Measurements from ENCODE around the gene SLC9A3.
"Not testable (repeated sequence)": the region's sequence is repeated elsewhere in the genome, so short reads cannot be mapped to it uniquely, and the experiment has no call there.

SLC9A3 gene

DNA sequence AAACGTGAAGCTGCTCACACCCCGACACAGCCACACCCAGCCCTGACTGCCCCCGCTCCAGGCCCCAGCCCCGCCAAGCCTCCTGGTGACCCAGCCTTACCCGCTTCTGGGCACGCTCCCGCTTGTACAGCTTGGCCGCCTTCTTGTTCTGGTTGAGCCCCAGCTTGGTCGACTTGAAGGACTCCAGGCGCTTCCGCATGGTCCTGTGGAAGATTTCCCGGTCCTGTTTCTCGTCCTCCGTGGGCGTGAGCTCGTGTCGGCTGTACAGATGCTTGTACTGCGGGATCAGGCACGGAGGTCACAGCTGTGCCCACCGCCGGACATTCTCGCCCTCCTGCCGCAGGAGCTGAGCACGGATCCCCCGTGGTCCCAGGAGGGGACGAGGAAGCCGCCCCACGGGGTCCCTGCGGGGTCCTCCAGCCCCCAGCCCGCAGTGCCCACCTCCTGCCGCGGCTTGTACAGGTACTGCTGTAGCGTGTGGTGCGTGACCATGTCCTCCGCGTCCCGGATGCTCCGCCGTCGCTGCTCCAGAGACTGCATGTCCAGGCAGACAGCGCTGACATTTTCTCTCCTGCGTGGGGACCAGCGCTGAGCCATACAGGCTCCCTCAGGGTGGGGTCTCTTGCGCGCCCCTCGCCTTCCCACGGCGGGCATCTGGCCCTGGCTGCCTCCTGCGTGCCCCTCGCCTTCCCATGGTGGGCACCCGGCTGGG, 48.0 kb downstream of the SLC9A3 start:
- DNase-seq (ENCODE audit: low read depth in 2 of 2): no peak

DNA sequence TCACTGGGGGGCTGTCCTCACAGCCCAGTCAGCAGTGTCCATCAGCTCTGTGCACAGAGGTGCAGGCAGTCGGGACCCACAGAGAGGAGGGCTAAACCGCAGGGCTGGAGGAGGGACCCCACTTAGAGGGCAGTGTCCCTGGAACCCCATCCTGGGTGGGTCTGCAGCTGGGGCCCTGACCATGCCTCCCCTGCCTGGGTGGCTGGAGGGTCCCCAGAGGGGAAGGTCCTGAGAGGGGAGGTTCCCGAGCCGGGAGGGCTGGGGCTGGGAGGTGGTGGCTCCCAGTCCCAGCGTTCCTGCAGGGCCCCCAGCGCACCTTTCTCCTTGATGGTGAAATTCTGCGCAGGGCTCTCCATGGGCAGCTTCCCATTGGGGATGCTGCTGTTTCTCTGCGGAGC, 48.5 kb downstream of the SLC9A3 start:
- DNase-seq (ENCODE audit: low read depth in 2 of 2): no peak

DNA sequence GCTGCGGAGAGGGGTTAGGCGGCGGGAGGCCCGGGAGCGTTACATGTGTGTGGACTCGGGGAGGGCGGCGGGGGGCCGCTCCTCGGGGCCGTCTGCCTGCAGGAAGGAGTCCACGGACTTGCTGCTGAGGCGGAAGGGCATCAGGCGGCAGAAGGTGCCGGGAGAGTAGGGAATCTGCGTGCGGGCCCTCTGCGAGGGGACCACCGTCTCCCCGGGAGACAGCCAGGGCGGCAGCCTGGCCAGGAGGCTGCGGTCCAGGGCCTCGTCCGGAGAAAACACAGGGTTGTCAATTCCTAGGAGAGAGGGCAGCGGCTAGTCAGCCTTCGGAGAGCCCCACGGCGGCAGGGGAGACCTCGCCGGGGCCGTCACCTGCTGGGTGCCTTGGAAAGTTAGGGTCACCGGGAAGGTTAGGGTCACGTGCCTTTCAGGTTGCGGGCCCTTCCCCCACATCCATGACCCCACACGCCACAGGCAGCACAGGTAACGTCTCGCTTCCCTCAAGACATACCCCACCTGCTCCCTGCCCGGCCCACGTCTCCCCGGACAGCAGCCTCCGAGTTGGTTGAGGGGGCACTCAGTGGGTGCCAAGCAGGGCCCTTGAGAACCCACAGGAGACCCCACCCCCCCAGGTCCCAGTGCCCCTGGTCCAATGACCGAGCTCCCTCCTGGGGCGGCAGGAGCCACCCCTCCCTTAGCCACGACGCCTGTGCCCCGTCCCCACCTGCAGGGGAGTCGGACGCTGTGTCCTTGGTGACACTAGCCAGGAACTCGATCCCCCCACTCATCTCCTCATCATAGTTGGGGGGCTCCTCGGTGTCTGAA, 49.2 kb downstream of the SLC9A3 start:
- DNase-seq (ENCODE audit: low read depth in 2 of 2): no peak

DNA sequence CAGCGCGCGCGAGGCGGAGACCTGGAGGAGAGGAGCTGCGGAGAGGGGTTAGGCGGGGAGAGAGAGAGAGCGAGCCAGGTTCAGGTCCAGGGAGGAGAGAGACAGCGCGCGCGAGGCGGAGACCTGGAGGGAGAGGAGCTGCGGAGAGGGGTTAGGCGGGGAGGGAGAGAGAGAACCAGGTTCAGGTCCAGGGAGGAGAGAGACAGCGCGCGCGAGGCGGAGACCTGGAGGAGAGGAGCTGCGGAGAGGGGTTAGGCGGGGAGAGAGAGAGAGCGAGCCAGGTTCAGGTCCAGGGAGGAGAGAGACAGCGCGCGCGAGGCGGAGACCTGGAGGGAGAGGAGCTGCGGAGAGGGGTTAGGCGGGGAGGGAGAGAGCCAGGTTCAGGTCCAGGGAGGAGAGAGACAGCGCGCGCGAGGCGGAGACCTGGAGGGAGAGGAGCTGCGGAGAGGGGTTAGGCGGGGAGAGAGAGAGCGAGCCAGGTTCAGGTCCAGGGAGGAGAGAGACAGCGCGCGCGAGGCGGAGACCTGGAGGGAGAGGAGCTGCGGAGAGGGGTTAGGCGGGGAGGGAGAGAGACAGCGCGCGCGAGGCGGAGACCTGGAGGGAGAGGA, 49.9 kb downstream of the SLC9A3 start:
- DNase-seq (ENCODE audit: low read depth in 2 of 2): not testable (repeated sequence)

DNA sequence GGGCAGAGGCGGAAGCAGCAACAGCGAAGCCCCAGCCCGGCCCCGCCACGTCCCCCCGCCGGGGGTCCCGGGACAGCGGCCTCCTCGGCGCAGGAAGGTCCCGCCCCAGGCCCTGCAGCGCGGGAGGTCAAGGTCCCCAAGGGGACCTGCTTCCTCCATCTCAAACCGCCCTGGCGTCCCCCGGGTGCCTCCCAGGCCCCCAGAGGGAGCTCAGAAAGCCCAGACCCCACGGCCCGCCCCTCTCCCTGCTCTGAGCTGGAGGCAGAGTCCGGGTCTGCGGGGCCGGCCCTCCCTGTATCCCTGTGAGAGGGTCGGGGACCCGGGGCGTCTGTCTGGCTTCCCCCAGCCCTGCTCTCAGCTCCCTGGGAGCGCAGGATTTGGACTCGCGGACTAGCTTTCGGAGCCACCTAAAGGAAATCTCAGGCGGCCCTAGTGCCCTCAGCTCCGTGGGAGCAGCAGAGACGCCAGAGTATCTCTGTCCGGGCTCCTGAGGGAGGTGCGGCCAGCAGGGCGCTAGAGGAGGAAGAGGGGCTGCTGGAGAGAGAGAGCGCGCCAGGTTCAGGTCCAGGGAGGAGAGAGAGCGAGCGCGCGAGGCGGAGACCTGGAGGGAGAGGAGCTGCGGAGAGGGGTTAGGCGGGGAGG, 50.6 kb downstream of the SLC9A3 start:
- peak in 1 of 2 donors; percentile 29 for DNase-seq (ENCODE audit: low read depth in 2 of 2)

DNA sequence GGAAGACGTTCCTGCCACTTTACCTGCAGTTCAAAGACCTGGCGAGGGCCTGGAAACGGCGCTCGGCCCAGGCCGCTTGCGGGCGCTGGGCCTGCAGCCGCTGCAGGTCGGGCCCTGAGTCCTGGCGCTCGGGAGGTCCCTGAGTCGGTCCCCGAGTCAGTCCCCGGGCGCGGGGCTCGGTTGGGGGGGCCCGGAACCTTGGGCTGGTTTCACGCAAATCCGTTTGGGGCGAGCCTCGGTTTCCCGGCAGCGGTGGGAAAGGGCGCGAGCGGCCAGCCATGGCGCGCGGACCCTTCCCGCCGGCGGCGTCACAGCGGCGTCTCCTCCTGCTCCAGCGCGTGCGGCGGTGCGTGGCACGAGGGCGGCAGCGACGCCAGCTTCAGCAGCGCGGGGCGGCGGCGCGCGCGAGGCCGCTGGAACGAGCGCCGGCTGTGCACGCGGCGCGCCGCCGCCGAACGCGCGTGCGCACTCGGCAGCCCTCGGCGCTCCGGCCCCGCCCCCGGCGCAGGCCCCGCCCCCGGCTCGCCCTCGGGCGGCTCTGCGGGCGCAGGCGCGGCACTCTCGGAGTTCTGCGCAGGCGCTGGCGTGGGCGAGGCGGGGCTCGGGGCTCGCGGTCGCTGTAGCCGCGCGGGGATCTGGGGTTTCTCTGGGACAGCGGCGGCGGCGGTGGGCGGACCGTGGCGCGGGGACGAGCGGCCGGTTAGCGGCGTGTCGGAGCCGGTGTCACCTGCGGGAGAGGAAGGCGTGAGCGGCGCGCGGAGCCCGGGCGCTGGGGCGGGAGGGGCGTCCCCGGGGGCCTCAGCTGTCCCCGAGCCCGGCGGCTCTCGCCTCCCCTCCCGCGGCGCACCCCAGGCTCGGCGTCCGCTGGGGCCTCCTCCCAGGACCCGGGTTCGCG, 51.3 kb downstream of the SLC9A3 start:
- DNase-seq (ENCODE audit: low read depth in 2 of 2): peak; percentile 87 to 93

DNA sequence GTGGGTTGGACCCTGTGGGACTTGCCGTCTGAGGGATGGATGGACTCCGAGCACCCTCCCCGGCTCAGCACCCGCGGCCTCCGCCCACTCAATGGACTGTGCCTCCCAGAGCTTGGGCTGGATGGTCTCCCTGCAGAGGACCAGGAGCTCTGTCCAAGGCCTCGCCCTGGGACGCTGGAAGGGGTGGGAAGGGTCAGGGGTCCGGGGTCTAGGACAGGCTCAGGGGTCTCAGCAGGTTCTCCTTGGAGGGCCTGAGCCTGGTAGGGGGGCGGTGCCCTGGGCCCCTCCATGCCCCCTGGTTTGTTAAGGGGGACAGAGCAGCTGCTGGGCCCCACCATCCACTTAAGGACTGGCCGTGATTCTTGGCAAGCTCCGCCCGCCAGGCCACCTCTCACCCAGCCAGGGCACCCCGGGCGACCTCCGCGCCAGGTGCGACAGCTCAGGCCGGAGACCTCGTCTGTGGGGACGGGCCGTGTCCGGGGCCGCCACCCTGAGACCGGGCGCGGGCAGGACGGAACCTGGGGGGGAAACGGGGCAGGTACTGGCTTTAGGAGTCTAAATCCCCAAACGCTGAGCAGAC, 52.1 kb downstream of the SLC9A3 start:
- peak in 1 of 2 donors; percentile 25 for DNase-seq (ENCODE audit: low read depth in 2 of 2)

DNA sequence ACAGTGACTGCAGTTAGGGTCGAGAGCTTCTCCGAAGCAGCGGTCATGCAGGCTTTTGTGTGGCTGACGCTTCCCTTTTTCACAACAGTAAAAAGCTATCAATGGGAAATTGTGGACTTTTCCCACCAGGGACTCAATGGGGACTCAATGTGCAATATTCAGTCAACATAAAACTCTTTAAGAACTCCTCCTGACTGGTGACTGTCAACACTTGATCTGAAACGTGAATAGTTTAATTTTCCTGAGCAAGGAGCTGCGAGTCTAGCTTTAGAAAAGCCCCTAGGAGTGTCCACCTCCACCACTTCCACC, 52.5 kb downstream of the SLC9A3 start:
- no peak for DNase-seq (ENCODE audit: low read depth in 2 of 2)

DNA sequence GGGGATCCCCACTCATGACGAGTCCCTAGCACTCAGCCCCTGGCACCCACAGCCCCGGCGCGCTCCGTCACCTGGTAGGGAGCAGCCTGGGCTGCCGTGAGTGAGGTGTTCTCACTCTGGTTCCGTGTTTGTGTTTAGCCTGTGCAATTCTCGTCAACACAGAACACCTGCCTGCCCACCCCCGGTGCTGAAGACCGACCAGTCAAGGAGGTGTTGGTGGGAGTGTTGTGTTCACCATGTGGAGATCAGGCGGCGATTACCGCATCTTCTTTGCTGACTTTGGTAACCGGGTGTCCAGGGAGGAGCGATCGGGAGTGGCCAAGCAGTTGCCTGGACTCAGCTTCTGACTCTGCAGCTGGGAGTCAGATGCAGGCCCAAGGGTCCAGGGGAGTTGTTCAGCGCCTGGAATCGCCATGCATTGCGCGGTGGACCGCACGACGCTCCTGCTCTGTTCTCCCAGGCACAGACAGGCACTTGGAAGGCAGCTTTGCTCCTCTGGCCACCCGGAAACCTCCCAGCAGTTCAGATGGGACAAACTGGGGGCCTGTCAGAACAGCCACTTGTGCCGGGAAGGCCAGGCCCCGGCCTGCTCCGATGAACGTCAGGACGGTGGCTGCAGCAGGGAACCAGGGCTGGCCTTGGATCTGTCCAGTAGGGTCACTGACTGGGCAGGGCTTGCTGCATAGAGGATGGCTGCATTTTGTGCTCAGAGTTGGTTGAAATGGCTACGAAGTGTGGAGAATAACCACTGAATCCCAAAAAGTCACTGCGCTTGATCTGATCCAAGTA, 53.1 kb downstream of the SLC9A3 start:
- DNase-seq (ENCODE audit: low read depth in 2 of 2): no peak

DNA sequence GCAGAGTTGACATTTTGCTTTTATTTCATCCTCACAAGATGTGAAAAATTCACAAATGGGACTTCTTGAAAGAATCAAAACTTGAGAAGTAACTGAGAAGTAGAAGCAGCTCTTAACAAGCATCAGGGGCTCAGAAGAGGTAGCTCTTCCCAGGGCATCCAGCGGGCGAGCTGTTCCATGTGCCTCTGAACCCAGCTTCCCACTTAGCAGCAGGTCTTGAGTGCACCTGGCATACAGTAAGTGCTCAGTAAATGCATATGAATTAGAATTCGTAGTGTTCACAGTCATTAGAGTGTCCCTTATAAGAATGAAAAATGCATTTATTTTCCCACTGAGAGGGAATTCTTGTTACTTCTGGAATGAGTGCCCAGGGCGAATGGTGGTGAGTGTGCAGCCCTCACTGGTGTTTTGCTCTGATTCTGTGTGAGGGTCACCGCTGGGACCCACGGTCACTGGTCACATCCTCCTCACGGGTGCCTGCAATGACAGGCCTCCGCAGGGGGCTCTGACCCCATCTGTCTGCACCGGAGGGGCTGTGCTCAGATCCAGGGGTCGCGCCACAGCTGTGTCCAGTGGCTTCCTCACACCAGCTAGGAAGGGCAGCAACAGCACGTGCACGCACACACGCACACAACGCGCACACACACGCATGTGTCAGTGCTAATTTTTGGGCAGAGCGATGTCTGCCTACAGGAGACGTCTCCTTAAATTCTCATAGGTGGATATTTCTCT, 54.3 kb downstream of the SLC9A3 start:
- DNase-seq (ENCODE audit: low read depth in 2 of 2): no peak

DNA sequence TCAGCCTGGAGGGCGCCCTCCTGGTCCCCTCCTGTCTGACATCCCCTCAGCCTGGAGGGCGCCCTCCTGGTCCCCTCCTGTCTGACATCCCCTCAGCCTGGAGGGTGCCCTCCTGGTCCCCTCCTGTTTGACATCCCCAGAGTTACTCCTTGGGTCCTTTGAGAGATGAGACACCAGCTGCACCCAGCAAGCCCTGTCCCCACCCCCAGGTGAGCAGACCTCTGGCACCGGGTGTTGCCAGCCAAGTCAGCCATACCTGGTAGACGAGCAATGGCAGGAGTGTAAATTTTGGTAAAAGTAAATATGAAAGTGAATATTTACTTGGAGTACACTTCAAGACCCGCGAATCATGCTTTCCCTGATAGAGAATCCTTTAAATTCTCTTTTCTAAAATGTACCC, 55.8 kb downstream of the SLC9A3 start:
- no peak for DNase-seq (ENCODE audit: low read depth in 2 of 2)

DNA sequence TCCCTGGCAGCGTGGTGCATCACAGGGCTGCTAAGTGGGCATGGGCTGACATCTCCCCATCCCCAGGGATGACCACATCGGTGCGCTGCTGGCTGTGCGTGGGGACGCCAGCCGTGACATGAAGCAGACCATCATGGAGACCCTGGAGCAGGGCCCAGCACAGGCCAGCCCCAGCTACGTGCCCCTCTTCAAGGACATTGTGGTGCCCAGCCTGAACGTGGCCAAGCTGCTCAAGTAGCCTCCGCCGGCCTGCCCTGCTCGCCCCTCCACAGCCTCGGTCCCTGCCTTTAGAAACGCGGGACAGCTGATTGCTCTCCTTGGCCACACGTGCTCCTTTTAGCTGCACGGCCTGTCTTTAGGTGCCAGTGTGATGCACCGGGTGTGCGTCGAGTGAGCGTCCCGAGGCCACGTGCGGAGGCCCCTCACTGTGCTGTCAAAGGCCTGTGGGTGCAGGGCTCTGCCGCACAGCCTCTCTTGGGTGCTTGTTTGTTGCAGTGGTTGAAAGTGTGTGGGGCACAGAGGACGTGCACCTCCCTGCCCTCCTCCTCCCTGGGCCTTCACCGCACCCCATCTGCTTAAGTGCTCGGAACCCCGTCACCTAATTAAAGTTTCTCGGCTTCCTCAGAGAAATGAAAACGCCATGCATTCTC, 57.5 kb downstream of the SLC9A3 start:
- DNase-seq (ENCODE audit: low read depth in 2 of 2): no peak

DNA sequence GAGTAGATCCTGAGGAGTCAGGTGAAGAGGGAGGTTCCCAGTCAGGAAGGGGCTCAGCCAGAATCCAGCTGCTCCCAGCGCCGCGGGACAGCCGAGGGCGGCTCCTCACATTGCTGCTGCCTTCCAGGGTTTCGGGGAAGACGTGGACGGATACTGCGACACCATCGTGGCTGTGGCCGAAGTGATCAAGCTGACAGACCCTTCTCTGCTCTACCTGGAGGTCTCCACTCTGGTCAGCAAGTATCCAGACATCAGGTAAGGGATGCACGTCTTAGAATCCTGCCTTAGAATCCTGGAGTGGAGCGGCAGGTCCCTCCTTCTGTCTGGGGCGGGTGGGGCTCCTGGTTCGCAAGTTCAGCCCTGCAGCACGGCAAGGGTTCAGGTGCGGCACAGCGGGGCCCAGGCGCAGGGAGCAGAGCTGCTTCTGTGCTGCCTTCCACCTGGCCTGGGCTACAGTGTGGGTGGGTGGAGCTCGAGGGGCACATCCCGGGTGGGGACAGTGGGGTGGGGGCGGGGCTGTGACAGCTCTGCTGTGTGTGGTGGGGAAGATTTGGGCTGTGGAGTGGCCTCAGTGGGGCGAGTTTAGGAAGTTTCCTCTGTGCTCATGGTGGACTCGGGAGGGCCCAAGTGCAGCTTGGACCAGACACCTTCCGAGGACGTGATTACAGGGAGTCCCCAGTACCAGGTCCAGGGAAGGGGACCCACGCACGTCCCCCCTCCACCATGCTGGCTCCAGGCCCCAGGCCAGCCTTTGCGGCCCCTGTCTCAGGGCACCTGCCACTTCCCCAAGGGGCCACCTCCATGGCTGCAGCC, 58.5 kb downstream of the SLC9A3 start:
- no peak for DNase-seq (ENCODE audit: low read depth in 2 of 2)

DNA sequence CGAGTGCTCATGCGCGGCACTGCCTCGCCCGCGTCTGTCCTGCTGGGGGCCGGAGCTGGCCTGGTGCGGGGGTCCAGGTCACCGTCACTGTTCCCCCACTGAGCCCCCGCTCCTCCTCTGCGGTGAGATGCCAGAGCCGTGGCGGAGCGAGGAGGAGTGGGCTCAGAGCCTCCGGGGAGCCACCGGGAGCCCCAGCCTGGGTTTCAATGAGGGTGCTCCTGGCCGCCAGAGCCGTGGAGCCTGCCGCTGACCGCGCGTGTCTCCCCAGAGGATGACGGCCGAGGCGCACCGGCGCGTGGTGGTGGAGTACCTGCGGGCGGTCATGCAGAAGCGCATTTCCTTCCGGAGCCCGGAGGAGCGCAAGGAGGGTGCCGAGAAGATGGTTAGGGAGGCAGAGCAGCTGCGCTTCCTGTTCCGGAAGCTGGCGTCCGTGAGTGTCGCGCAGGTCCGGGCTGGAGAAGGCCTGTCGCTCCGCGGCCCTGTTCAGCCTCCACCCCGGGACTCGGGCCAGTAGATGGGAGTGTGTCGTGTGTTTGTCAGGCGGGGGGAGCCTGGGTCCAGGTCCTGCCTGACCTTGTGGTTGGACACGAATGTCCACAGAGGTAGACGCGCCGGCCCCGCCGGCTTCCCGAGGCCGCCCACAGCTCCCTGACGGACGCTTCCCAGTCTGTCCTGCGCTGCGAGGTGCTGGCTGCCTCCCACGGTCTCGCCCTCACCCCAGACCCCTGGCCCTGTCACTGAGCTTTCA, 59.2 kb downstream of the SLC9A3 start:
- DNase-seq (ENCODE audit: low read depth in 2 of 2): no peak

DNA sequence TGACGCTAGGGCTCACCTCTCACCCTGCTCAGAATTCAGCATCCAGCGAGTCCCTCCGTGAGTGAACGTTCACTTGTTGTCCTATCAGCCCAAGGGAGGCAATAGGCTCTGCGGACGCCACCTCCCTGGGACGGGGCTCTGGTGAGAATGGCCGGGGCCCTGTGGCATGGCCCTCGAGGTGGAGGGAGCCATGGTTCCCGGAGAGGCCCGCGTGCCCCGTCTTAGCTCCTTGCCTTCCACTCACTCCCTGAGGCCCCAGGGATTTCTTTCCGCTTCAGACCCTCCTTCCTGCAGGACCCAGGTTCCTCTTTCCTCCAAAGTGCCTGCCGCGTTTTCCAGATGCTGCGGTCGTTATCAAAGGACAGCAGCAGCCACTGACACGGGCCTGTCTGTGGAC, 59.8 kb downstream of the SLC9A3 start:
- DNase-seq (ENCODE audit: low read depth in 2 of 2): no peak

DNA sequence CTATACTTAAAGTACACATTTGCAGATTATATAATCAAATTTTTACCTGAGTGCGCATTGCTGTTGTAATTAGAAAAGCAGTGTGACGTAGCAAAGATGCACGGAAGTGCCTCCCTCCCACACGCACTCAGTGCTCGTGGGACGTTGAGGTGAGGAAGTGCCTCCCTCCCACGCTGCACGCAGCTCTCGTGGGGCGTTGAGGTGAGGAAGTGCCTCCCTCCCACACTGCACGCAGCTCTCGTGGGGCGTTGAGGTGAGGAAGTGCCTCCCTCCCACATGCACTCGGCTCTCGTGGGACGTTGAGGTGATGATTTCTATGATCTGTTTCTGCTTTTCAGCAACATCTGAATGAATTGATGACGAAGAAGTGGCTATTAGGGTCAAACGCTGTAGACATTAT, 60.3 kb downstream of the SLC9A3 start:
- DNase-seq (ENCODE audit: low read depth in 2 of 2): peak; percentile 70 to 87

DNA sequence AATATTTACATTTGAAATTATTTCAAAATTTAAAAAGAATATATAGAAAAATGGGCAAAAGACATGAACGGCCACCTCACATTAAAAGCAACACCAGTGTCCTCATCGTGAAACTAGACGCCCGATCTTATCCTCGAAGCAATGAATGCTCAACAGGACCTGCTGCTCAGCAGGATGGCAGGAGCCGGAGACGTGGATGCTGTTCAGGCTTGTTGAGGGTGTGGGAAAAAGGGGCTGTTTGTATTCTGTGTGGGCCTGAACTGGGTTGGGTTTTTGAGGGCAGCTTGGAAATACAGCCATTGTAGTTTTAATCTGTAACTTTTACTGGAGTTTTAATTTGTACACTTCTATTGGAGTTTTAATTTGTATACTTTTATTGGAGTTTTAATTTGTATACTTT, 60.9 kb downstream of the SLC9A3 start:
- DNase-seq (ENCODE audit: low read depth in 2 of 2): no peak

Measured in stimulated activated CD4-positive, alpha-beta T cell treated with anti-CD3 and anti-CD28 coated beads, Interleukin-1b, Interleukin-23, amount 100 ng/mL, for 4 hours (primary cell).